Measurements from ENCODE around the gene TRAPPC2L. TPM values are rescaled to one million over a fixed set of nuclear protein-coding genes. Genes with fewer than 3 reads are reported as not detected.
A peak's percentile ranks its signal among the peaks of the same experiment; 100 is the strongest.

Gene TRAPPC2L
- total and polyA plus RNA-seq, 11 donors, result 20.3 to 65.7 (median 44.2) TPM

DNA sequence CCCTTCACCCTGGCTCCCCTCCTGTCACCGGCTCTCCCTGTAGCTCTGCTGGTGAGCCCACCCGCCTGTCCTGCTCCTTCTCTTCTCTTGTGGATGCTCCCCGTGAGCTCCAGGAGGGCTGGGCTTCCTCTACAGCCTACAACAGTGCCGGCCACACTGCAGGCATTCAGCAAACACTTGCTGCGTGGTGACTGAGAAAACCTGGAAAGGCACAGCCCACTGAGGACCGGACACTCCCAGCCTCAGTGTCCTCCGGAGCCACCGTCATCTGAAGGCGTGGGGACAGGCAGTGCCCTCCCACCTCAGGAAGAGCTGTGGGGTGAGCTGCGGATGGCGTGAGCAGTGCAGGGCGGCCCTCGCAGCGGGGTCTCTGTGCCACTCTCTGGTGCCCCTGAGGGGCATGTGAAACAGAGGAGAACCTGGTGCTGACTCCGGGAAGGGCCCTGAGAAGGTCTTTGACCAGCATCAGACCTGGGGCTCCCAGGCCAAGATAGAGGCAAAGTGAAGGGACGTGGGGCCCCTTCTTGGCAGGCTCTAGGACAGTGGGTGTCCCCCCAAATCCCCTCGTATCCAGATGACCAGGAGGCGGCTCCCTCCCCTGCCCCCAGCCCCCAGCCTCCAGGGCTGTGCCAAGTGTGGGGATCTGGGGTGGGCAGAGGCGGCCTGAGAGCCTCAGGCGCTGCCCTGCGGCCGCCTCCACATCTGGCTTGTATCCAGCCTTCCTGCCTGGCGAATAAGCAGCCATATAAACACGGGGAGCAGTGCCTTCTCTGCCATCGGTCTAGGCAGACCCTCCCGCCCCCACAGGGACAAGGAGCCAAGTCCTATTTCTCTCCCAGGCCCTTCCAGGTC lies 53.6 kb downstream of the TRAPPC2L start:
- Histone ChIP-seq H3K9me3 (no peaks in the 10 kb centered on the region), H3K4me3 (no peak overlapping the region), H3K27me3 (no peaks in the 10 kb centered on the region), H3K4me1 (peaks cover 0 to 60% (median 20%) of the 10 kb centered on the region in 12 donors), H3K27ac (peak overlapping the region in 11 of 12 donors; percentile 2 to 79 (median 43)), H3K36me3 (no peaks in the 10 kb centered on the region)
- 59 to 68% (median 64%) methylated on average over 15 to 26 of the region's 26 CpGs for WGBS, 4 donors
- ATAC-seq (peak in 1 of 4 donors; percentile 4), DNase-seq (no peak)
- intact Hi-C loops (cut with DNase I), result loop anchor here in 1 of 10 donors (2.0 kb wide), 1 partner anchor 66 kb away; the partner anchor contains the start of gene CBFA2T3
- TF ChIP-seq, protein P1, sequence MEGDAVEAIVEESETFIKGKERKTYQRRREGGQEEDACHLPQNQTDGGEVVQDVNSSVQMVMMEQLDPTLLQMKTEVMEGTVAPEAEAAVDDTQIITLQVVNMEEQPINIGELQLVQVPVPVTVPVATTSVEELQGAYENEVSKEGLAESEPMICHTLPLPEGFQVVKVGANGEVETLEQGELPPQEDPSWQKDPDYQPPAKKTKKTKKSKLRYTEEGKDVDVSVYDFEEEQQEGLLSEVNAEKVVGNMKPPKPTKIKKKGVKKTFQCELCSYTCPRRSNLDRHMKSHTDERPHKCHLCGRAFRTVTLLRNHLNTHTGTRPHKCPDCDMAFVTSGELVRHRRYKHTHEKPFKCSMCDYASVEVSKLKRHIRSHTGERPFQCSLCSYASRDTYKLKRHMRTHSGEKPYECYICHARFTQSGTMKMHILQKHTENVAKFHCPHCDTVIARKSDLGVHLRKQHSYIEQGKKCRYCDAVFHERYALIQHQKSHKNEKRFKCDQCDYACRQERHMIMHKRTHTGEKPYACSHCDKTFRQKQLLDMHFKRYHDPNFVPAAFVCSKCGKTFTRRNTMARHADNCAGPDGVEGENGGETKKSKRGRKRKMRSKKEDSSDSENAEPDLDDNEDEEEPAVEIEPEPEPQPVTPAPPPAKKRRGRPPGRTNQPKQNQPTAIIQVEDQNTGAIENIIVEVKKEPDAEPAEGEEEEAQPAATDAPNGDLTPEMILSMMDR (IDR thresholded peaks at IDR 0.05), result no peak
- TF ChIP-seq POLR2A (IDR thresholded peaks at IDR 0.05), result no peak

DNA sequence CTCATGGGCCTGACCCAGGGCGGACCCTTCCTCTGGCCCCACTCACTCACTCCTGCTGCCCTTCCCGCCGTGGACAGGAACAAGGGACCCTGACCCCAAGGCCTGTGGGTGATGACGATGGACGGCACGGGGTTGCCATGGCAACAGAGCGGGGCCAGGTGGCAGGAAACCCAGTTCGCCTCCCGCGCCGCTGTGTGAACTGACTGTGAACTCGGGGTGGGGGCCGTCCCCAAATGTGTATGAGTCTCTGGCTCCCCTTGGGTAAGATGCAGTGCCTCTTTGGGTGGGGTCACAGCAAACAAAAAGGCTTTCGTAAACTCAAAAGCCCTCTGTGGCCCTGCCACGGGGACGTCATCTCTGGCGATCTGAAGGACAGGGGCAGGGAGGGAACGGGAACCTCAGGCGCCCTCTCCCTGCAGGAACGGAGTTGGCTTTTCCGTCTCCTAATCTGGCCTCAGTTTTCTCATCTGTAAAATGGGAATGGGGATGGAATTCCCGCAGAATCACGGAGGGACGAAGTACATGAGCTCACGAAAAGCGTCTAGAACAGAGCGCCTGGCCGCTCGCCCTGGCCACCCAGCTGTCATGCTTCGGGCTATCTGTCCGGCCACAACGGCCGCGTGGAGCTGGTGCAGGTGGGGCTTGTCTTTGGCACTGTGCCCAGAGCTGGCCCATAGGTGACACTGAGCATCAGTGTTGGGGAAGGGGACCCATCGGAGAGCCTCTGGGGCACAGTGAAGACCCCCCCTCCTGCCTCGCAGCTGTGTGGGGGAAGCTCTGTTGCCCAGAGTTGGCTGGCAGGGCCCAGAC lies 54.4 kb downstream of the TRAPPC2L start:
- H3K27me3 ChIP-seq, result no peaks in the 10 kb centered on the region
- H3K4me1 ChIP-seq, result peaks cover 0 to 60% (median 19%) of the 10 kb centered on the region in 12 donors
- intact Hi-C loops (cut with DNase I), result loop anchor here in 1 of 10 donors (2.0 kb wide), 1 partner anchor 65 kb away; the partner anchor contains the start of gene CBFA2T3
- WGBS, 4 donors, result 72 to 84% (median 80%) methylated on average over 30 to 36 of the region's 36 CpGs
- DNase-seq, result no peak
- no peak for TF ChIP-seq POLR2A (IDR thresholded peaks at IDR 0.05)
- TF ChIP-seq, protein P1 (IDR thresholded peaks at IDR 0.05), result no peak
- ATAC-seq, result peak in 1 of 4 donors; percentile 9
- H3K36me3 ChIP-seq, result no peaks in the 10 kb centered on the region
- H3K9me3 ChIP-seq, result no peaks in the 10 kb centered on the region
- H3K27ac ChIP-seq, result peak overlapping the region in 7 of 12 donors; percentile 2 to 79 (median 48)
- H3K4me3 ChIP-seq, result no peak overlapping the region

GRCh38 chr16:88911946-88912310 lies 55.0 kb downstream of the TRAPPC2L start:
- TF ChIP-seq, protein P1 (IDR thresholded peaks at IDR 0.05), result no peak
- no peak for TF ChIP-seq POLR2A (IDR thresholded peaks at IDR 0.05)
- DNase-seq (no peak), ATAC-seq (no peak)
- H3K27ac ChIP-seq, result no peak overlapping the region
- H3K9me3 ChIP-seq, result no peaks in the 10 kb centered on the region
- intact Hi-C loops (cut with DNase I), result loop anchor here in 1 of 10 donors (2.0 kb wide), 1 partner anchor 65 kb away; the partner anchor contains the start of gene CBFA2T3
- peaks cover 0 to 59% (median 18%) of the 10 kb centered on the region in 12 donors for H3K4me1 ChIP-seq
- no peaks in the 10 kb centered on the region for H3K36me3 ChIP-seq
- H3K4me3 ChIP-seq, result no peak overlapping the region
- WGBS, 4 donors, result 74 to 88% (median 84%) methylated on average over 9 to 16 of the region's 16 CpGs
- H3K27me3 ChIP-seq, result no peaks in the 10 kb centered on the region

Other genes starting within 250 kb of the TRAPPC2L start
- gene IL17C, start 218.6 kb upstream of the TRAPPC2L start, total RNA-seq, result not detected
- not detected for gene IL17C, start 218.6 kb upstream of the TRAPPC2L start, polyA plus RNA-seq
- 100 to 1,000 TPM in 1 of 9 donors, 10 to 100 TPM in 8; 22.6 to 227 (median 34.4) TPM for gene CYBA, start 206.1 kb upstream of the TRAPPC2L start, total RNA-seq
- 10 to 100 TPM; 46.5 to 48.8 TPM for gene CYBA, start 206.1 kb upstream of the TRAPPC2L start, polyA plus RNA-seq
- 10 to 100 TPM; 17.5 to 26.8 (median 20.6) TPM for gene MVD, start 194.0 kb upstream of the TRAPPC2L start, total RNA-seq
- gene MVD, start 194.0 kb upstream of the TRAPPC2L start, polyA plus RNA-seq, result 10 to 100 TPM; 22.3 to 41.2 TPM
- gene SNAI3, start 170.6 kb upstream of the TRAPPC2L start, total RNA-seq, result 1 to 10 TPM in 6 of 9 donors, under 1 TPM in 3; 0.76 to 9.5 (median 1.4) TPM
- gene SNAI3, start 170.6 kb upstream of the TRAPPC2L start, polyA plus RNA-seq, result 1 to 10 TPM; 1.7 to 4.4 TPM
- 10 to 100 TPM in 8 of 9 donors, 1 to 10 TPM in 1; 9.3 to 28.5 (median 15.4) TPM for gene RNF166, start 150.7 kb upstream of the TRAPPC2L start, total RNA-seq
- gene RNF166, start 150.7 kb upstream of the TRAPPC2L start, polyA plus RNA-seq, result 10 to 100 TPM; 14.7 to 21.8 TPM
- 10 to 100 TPM in 7 of 9 donors, 1 to 10 TPM in 2; 6.5 to 20.8 (median 12.3) TPM for gene CTU2, start 150.6 kb upstream of the TRAPPC2L start, total RNA-seq
- gene CTU2, start 150.6 kb upstream of the TRAPPC2L start, polyA plus RNA-seq, result 10 to 100 TPM; 16.0 to 20.8 TPM
- gene PIEZO1, start 71.9 kb upstream of the TRAPPC2L start, total RNA-seq, result 10 to 100 TPM; 14.2 to 59.7 (median 19.7) TPM
- 10 to 100 TPM; 31.2 to 45.0 TPM for gene PIEZO1, start 71.9 kb upstream of the TRAPPC2L start, polyA plus RNA-seq
- gene CDT1, start 53.3 kb upstream of the TRAPPC2L start, total RNA-seq, result 1 to 10 TPM in 4 of 9 donors, under 1 TPM in 5; 0.23 to 6.1 (median 0.70) TPM
- under 1 TPM; 0.19 to 0.40 TPM for gene CDT1, start 53.3 kb upstream of the TRAPPC2L start, polyA plus RNA-seq
- gene APRT, start 45.2 kb upstream of the TRAPPC2L start, total RNA-seq, result 10 to 100 TPM; 26.6 to 75.8 (median 44.2) TPM
- gene APRT, start 45.2 kb upstream of the TRAPPC2L start, polyA plus RNA-seq, result 100 to 1,000 TPM in 1 of 2 donors, 10 to 100 TPM in 1; 62.6 to 129 TPM
- 10 to 100 TPM; 10.7 to 22.7 (median 13.3) TPM for gene GALNS, start 180 bp upstream of the TRAPPC2L start, total RNA-seq
- gene GALNS, start 180 bp upstream of the TRAPPC2L start, polyA plus RNA-seq, result 10 to 100 TPM; 14.1 to 16.4 TPM
- gene PABPN1L, start 9.5 kb downstream of the TRAPPC2L start, total RNA-seq, result not detected
- gene PABPN1L, start 9.5 kb downstream of the TRAPPC2L start, polyA plus RNA-seq, result not detected
- 10 to 100 TPM in 2 of 9 donors, 1 to 10 TPM in 7; 5.0 to 12.0 (median 5.8) TPM for gene CBFA2T3, start 120.1 kb downstream of the TRAPPC2L start, total RNA-seq
- 10 to 100 TPM in 1 of 2 donors, 1 to 10 TPM in 1; 5.5 to 11.1 TPM for gene CBFA2T3, start 120.1 kb downstream of the TRAPPC2L start, polyA plus RNA-seq
- 10 to 100 TPM; 10.3 to 26.3 (median 19.3) TPM for gene ACSF3, start 236.7 kb downstream of the TRAPPC2L start, total RNA-seq
- gene ACSF3, start 236.7 kb downstream of the TRAPPC2L start, polyA plus RNA-seq, result 10 to 100 TPM; 12.2 to 22.9 TPM

Data from heart left ventricle (tissue), 16 donors.